GM12864 (cell line): ENCODE measurements around the gene DUSP10.
A peak's percentile ranks its signal among the peaks of the same experiment; 100 is the strongest.

ENCODE experiments used
- DNase-seq: peaks from one replicate; pipeline ENCODE4 v3.0.0-alpha.2; 2011; ENCODE audit warnings: low read depth
- H3K4me3 ChIP-seq: 2 replicates; pipeline ENCODE4 v1.5.1; 2011; ENCODE audit warnings: mild to moderate bottlenecking, low read depth, low read length, control low read depth
- TF ChIP-seq, protein P1 (sequence below): IDR thresholded peaks from 2 replicates; pipeline ENCODE4 v1.5.1; 2011; ENCODE audit warnings: low read depth, mild to moderate bottlenecking, moderate library complexity, low read length, control low read depth, inconsistent platforms; ENCODE audit errors: missing control alignments

DUSP10 gene

GRCh38 chr1:221708987-221709386, 32.9 kb downstream of the DUSP10 start:
- TF ChIP-seq, protein P1, sequence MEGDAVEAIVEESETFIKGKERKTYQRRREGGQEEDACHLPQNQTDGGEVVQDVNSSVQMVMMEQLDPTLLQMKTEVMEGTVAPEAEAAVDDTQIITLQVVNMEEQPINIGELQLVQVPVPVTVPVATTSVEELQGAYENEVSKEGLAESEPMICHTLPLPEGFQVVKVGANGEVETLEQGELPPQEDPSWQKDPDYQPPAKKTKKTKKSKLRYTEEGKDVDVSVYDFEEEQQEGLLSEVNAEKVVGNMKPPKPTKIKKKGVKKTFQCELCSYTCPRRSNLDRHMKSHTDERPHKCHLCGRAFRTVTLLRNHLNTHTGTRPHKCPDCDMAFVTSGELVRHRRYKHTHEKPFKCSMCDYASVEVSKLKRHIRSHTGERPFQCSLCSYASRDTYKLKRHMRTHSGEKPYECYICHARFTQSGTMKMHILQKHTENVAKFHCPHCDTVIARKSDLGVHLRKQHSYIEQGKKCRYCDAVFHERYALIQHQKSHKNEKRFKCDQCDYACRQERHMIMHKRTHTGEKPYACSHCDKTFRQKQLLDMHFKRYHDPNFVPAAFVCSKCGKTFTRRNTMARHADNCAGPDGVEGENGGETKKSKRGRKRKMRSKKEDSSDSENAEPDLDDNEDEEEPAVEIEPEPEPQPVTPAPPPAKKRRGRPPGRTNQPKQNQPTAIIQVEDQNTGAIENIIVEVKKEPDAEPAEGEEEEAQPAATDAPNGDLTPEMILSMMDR = no peak
- H3K4me3 ChIP-seq = no peak overlapping the region
- no peak for DNase-seq

GRCh38 chr1:221708076-221708571, 33.8 kb downstream of the DUSP10 start:
- peak; percentile 76 for DNase-seq

GRCh38 chr1:221706876-221707582, 34.9 kb downstream of the DUSP10 start:
- no peak for DNase-seq
- TF ChIP-seq, protein P1 = no peak
- H3K4me3 ChIP-seq = no peak overlapping the region

More at GRCh38 chr1:221708076-221708571, 33.8 kb downstream of the DUSP10 start:
- TF ChIP-seq, protein P1 = no peak
- no peak overlapping the region for H3K4me3 ChIP-seq

GRCh38 chr1:221706191-221706590, 35.7 kb downstream of the DUSP10 start:
- TF ChIP-seq, protein P1 = no peak

DNA sequence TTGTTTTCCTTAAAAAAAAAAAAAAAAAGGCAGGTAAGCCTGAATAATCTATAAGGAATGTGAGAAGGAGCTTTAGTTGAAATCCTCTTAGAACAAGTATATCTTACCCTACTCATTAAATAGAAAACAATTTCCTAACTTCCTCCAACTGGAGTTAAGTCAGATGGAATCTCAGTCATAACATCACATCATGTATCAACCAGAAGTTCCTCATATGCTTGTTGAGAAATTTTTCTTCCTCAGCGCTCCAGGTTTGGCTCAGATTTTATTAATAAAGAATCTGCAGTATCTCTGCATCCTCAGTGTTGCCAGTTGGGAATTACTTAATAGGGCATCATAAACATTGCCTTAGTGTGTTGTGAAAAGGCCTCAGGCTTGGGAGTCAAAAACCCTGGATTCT, 37.6 kb downstream of the DUSP10 start:
- H3K4me3 ChIP-seq = no peak overlapping the region
- no peak for DNase-seq
- TF ChIP-seq, protein P1 = no peak

More at GRCh38 chr1:221706191-221706590, 35.7 kb downstream of the DUSP10 start:
- DNase-seq = no peak
- no peak overlapping the region for H3K4me3 ChIP-seq

DNA sequence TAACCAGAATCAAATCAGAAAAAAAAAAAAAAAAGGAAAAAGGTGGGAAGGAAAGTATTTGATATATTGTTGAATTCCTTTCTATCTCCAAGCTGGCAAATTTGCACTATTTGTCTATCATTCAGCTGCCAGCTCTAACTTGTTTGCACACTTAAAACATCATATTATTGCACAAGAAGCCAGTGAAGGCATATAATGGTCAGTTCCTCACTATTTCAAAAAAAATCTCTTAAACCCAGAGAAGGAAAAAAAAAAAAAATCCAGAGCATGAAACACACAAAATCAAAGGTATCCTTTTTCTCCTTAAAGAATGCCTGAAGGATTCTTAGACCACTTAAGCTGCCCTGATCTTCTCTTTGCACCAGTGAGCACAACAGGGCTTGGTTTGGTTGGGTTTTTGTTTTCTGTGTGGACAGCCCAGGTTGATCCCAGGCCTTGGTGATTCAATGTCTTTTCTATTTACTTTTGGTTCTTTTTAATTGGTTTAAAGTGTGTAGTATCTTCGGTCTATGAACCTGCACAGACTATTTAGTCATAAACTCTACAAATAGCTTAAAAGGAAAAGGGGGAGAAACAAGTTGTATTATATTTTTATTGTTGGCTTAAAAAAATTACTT, 40.2 kb downstream of the DUSP10 start:
- TF ChIP-seq, protein P1 = no peak
- no peak for DNase-seq
- H3K4me3 ChIP-seq = no peak overlapping the region
